HG02571 (cell line): ENCODE results near the gene NGEF.

Source experiments
- ATAC-seq: cut with Tn5 transposase; IDR thresholded peaks from one replicate; pipeline ENCODE4 v1.9.1; 2021; ENCODE audit warnings: mild to moderate bottlenecking, moderate library complexity; ENCODE audit not compliant: unreplicated experiment

Gene NGEF

GRCh38 chr2:232901736-232902578 is 111.1 kb downstream of the NGEF start:
- ATAC-seq = no peak

- ATAC-seq = no peak
Observed at GRCh38 chr2:232900811-232901735, 112.0 kb downstream of the NGEF start.

GRCh38 chr2:232898592-232899543 is 114.2 kb downstream of the NGEF start:
- ATAC-seq = no peak

- ATAC-seq = no peak
Observed at GRCh38 chr2:232897598-232898408, 115.3 kb downstream of the NGEF start.

- no peak for ATAC-seq
Observed at GRCh38 chr2:232896720-232897597, 116.1 kb downstream of the NGEF start.

- no peak for ATAC-seq
Observed at GRCh38 chr2:232896111-232896510, 116.9 kb downstream of the NGEF start.

- ATAC-seq = no peak
Observed at GRCh38 chr2:232894746-232895145, 118.3 kb downstream of the NGEF start.

- ATAC-seq = no peak
Observed at GRCh38 chr2:232894251-232894650, 118.8 kb downstream of the NGEF start.

- ATAC-seq = no peak
Observed at GRCh38 chr2:232893834-232894233, 119.2 kb downstream of the NGEF start.

GRCh38 chr2:232892843-232893242 is 120.2 kb downstream of the NGEF start:
- ATAC-seq = no peak

GRCh38 chr2:232892221-232892620 is 120.8 kb downstream of the NGEF start:
- ATAC-seq = no peak

GRCh38 chr2:232891621-232892071 is 121.4 kb downstream of the NGEF start:
- no peak for ATAC-seq

- no peak for ATAC-seq
Observed at GRCh38 chr2:232890896-232891601, 122.0 kb downstream of the NGEF start.

GRCh38 chr2:232890536-232890895 is 122.5 kb downstream of the NGEF start:
- ATAC-seq = no peak

- no peak for ATAC-seq
Observed at GRCh38 chr2:232889876-232890401, 123.1 kb downstream of the NGEF start.

GRCh38 chr2:232888839-232889529 is 124.1 kb downstream of the NGEF start:
- ATAC-seq = no peak

GRCh38 chr2:232888099-232888836 is 124.8 kb downstream of the NGEF start:
- no peak for ATAC-seq
